Skeletal muscle tissue (tissue), 4 donors: Measurements from ENCODE around the gene GALNT17. TPM values are rescaled to one million over a fixed set of nuclear protein-coding genes. Genes with fewer than 3 reads are reported as not detected.

Source experiments
- H3K27ac ChIP-seq: one replicate; pipeline ENCODE4 v1.7.0; 2013; ENCODE audit warnings: mild to moderate bottlenecking, low read depth, low read length, inconsistent platforms
- H3K27me3 ChIP-seq, 3 donors: one replicate each; pipeline ENCODE4 v1.7.0; 2013; ENCODE audit warnings: low read length in 3 of 3; ENCODE audit not compliant: control insufficient read depth in 3 of 3, insufficient read depth in 3 of 3
- H3K36me3 ChIP-seq, 3 donors: one replicate each; pipeline ENCODE4 v1.7.0; 2013; ENCODE audit warnings: low read length in 3 of 3; ENCODE audit not compliant: control insufficient read depth in 3 of 3, insufficient read depth in 3 of 3
- H3K4me1 ChIP-seq, 3 donors: one replicate each; pipeline ENCODE4 v1.7.0; 2013; ENCODE audit warnings: low read length in 3 of 3, mild to moderate bottlenecking in 3 of 3; ENCODE audit not compliant: control insufficient read depth in 3 of 3, insufficient read depth in 3 of 3
- H3K4me3 ChIP-seq, 3 donors: one replicate each; pipeline ENCODE4 v1.7.0; 2013; ENCODE audit warnings: low read length in 3 of 3
- H3K9ac ChIP-seq, 3 donors: one replicate each; pipeline ENCODE4 v1.7.0; 2013; ENCODE audit warnings: low read length in 3 of 3, mild to moderate bottlenecking in 3 of 3, moderate library complexity in 2 of 3, low read depth in 1 of 3
- H3K9me3 ChIP-seq, 3 donors: one replicate each; pipeline ENCODE4 v1.7.0; 2013; ENCODE audit warnings: low read length in 3 of 3; ENCODE audit not compliant: control insufficient read depth in 3 of 3
- total RNA-seq: library from RNA; depleted of rRNA; stranded (reverse); fragments of >200 nt; gene quantifications from one replicate; pipeline ENCODE4 v1.2.3, GENCODE V29; 2014
- donor health status: Osteomylitis.

Gene GALNT17
- total RNA-seq, 1 donor from 2014 or later = 24.5 TPM

GRCh38 chr7:71311576-71311975, 179.6 kb downstream of the GALNT17 start:
- Histone ChIP-seq H3K9me3 (no peaks in the 10 kb centered on the region), H3K4me1 (peaks cover 13 to 29% (median 18%) of the 10 kb centered on the region in 3 donors), H3K4me3 (no peak overlapping the region), H3K36me3 (no peaks in the 10 kb centered on the region), H3K27ac (no peak overlapping the region), H3K9ac (no peak overlapping the region), H3K27me3 (no peaks in the 10 kb centered on the region)

GRCh38 chr7:71312755-71313490, 181.0 kb downstream of the GALNT17 start:
- Histone ChIP-seq H3K36me3 (no peaks in the 10 kb centered on the region), H3K4me3 (no peak overlapping the region), H3K9me3 (peaks cover 0 to 2% (median 0%) of the 10 kb centered on the region in 3 donors), H3K4me1 (peaks cover 10 to 25% (median 15%) of the 10 kb centered on the region in 3 donors), H3K9ac (no peak overlapping the region), H3K27ac (no peak overlapping the region), H3K27me3 (no peaks in the 10 kb centered on the region)

GRCh38 chr7:71313553-71313952, 181.6 kb downstream of the GALNT17 start:
- Histone ChIP-seq H3K27me3 (no peaks in the 10 kb centered on the region), H3K27ac (no peak overlapping the region), H3K36me3 (no peaks in the 10 kb centered on the region), H3K4me1 (peaks cover 5 to 19% (median 9%) of the 10 kb centered on the region in 3 donors), H3K4me3 (no peak overlapping the region), H3K9ac (no peak overlapping the region), H3K9me3 (peaks cover 0 to 2% (median 0%) of the 10 kb centered on the region in 3 donors)

GRCh38 chr7:71320916-71321315, 189.0 kb downstream of the GALNT17 start:
- Histone ChIP-seq H3K4me1 (no peaks in the 10 kb centered on the region), H3K36me3 (no peaks in the 10 kb centered on the region), H3K4me3 (no peak overlapping the region), H3K27ac (no peak overlapping the region), H3K9ac (no peak overlapping the region), H3K9me3 (peaks cover 0 to 2% (median 0%) of the 10 kb centered on the region in 3 donors), H3K27me3 (no peaks in the 10 kb centered on the region)

- H3K4me3 ChIP-seq = no peak overlapping the region
- no peaks in the 10 kb centered on the region for H3K4me1 ChIP-seq
- no peak overlapping the region for H3K27ac ChIP-seq
- no peak overlapping the region for H3K9ac ChIP-seq
- H3K27me3 ChIP-seq = no peaks in the 10 kb centered on the region
- H3K36me3 ChIP-seq = no peaks in the 10 kb centered on the region
- H3K9me3 ChIP-seq = peaks cover 0 to under 1% (median 0%) of the 10 kb centered on the region in 3 donors
Measured at GRCh38 chr7:71322201-71322600, 190.3 kb downstream of the GALNT17 start.

- H3K9ac ChIP-seq = no peak overlapping the region
- no peak overlapping the region for H3K4me3 ChIP-seq
Measured at GRCh38 chr7:71323726-71324125, 191.8 kb downstream of the GALNT17 start.

GRCh38 chr7:71325151-71325550, 193.2 kb downstream of the GALNT17 start:
- Histone ChIP-seq H3K4me3 (no peak overlapping the region), H3K27me3 (no peaks in the 10 kb centered on the region), H3K27ac (no peak overlapping the region), H3K4me1 (peaks cover 6 to 13% (median 8%) of the 10 kb centered on the region in 3 donors), H3K9me3 (no peaks in the 10 kb centered on the region), H3K9ac (no peak overlapping the region), H3K36me3 (no peaks in the 10 kb centered on the region)

More at GRCh38 chr7:71323726-71324125, 191.8 kb downstream of the GALNT17 start:
- Histone ChIP-seq H3K27ac (no peak overlapping the region), H3K36me3 (no peaks in the 10 kb centered on the region), H3K4me1 (peaks cover 0 to 6% (median 1%) of the 10 kb centered on the region in 3 donors), H3K9me3 (no peaks in the 10 kb centered on the region), H3K27me3 (no peaks in the 10 kb centered on the region)

GRCh38 chr7:71326595-71326994, 194.7 kb downstream of the GALNT17 start:
- Histone ChIP-seq H3K4me1 (peaks cover 6 to 13% (median 8%) of the 10 kb centered on the region in 3 donors), H3K9me3 (no peaks in the 10 kb centered on the region), H3K9ac (no peak overlapping the region), H3K27ac (no peak overlapping the region), H3K36me3 (no peaks in the 10 kb centered on the region), H3K4me3 (no peak overlapping the region), H3K27me3 (no peaks in the 10 kb centered on the region)

- Histone ChIP-seq H3K4me3 (no peak overlapping the region), H3K9ac (no peak overlapping the region), H3K9me3 (no peaks in the 10 kb centered on the region), H3K4me1 (peaks cover 6 to 13% (median 8%) of the 10 kb centered on the region in 3 donors), H3K36me3 (no peaks in the 10 kb centered on the region), H3K27me3 (no peaks in the 10 kb centered on the region), H3K27ac (no peak overlapping the region)
Measured at GRCh38 chr7:71327946-71328345, 196.0 kb downstream of the GALNT17 start.

GRCh38 chr7:71329030-71329660, 197.2 kb downstream of the GALNT17 start:
- Histone ChIP-seq H3K36me3 (no peaks in the 10 kb centered on the region), H3K9ac (peak overlapping the region in 1 of 3 donors; percentile 2), H3K4me3 (no peak overlapping the region), H3K27ac (peak overlapping the region; percentile 29), H3K4me1 (peaks cover 6 to 13% (median 8%) of the 10 kb centered on the region in 3 donors), H3K9me3 (no peaks in the 10 kb centered on the region), H3K27me3 (no peaks in the 10 kb centered on the region)
